Loucy (cell line): ENCODE data around the gene GSG1.

Experiments used
- H2AFZ ChIP-seq: fragments of 200-600 bp; sonication (generic); 2 replicates; pipeline ENCODE4 v1.6.0; 2016; ENCODE audit warnings: antibody characterized with exemption, mild to moderate bottlenecking, low read length, moderate library complexity
- H3F3A ChIP-seq: fragments of 200-600 bp; 2 replicates; pipeline ENCODE4 v1.6.0; 2016; ENCODE audit warnings: antibody characterized with exemption, low read depth, mild to moderate bottlenecking
- H3K27me3 ChIP-seq: fragments of 200-600 bp; sonication (generic); 2 replicates; pipeline ENCODE4 v1.6.1; 2014; ENCODE audit warnings: low read length, mild to moderate bottlenecking; ENCODE audit not compliant: insufficient read depth, poor library complexity, severe bottlenecking
- H3K36me3 ChIP-seq: fragments of 200-600 bp; sonication (generic); 2 replicates; pipeline ENCODE4 v1.6.1; 2016; ENCODE audit warnings: low read length; ENCODE audit not compliant: insufficient read depth
- H3K4me1 ChIP-seq: fragments of 200-600 bp; sonication (generic); 2 replicates; pipeline ENCODE4 v1.5.1; 2014; ENCODE audit warnings: low read length, mild to moderate bottlenecking; ENCODE audit not compliant: insufficient read depth, poor library complexity, severe bottlenecking
- H3K4me2 ChIP-seq: fragments of 200-600 bp; sonication (generic); 2 replicates; pipeline ENCODE4 v1.6.0; 2014; ENCODE audit warnings: antibody characterized with exemption, low read length, low read depth, mild to moderate bottlenecking; ENCODE audit not compliant: poor library complexity, severe bottlenecking
- H3K4me3 ChIP-seq: fragments of 200-600 bp; sonication (generic); 2 replicates; pipeline ENCODE4 v1.5.1; 2014; ENCODE audit warnings: low read length, mild to moderate bottlenecking, mixed read lengths; ENCODE audit not compliant: poor library complexity, severe bottlenecking
- H3K79me2 ChIP-seq: fragments of 200-600 bp; sonication (generic); 2 replicates; pipeline ENCODE4 v1.6.1; 2014; ENCODE audit warnings: low read length; ENCODE audit not compliant: insufficient read depth
- H3K9ac ChIP-seq: fragments of 200-600 bp; sonication (generic); 2 replicates; pipeline ENCODE4 v1.6.0; 2014; ENCODE audit warnings: mild to moderate bottlenecking, low read depth, low read length, moderate library complexity; ENCODE audit not compliant: poor library complexity, severe bottlenecking
- H3K9me2 ChIP-seq: fragments of 200-600 bp; sonication (generic); replicated peaks from 2 replicates; pipeline ENCODE4 v1.6.1; 2016; ENCODE audit warnings: low read depth, low read length, mixed read lengths
- H3K9me3 ChIP-seq: fragments of 200-600 bp; sonication (generic); 2 replicates; pipeline ENCODE4 v1.6.1; 2014; ENCODE audit warnings: mild to moderate bottlenecking, antibody characterized with exemption, low read length, low read depth; ENCODE audit not compliant: insufficient read depth
- H4K20me1 ChIP-seq: fragments of 200-600 bp; sonication (generic); 2 replicates; pipeline ENCODE4 v1.6.0; 2014; ENCODE audit warnings: antibody characterized with exemption, low read length, mild to moderate bottlenecking; ENCODE audit not compliant: insufficient read depth, poor library complexity, severe bottlenecking
- CTCF ChIP-seq: fragments of 200-600 bp; sonication (generic); conservative IDR thresholded peaks from 2 replicates; pipeline ENCODE4 v1.5.1; 2014; ENCODE audit warnings: mild to moderate bottlenecking, antibody characterized with exemption, low read length
- EZH2phosphoT487 ChIP-seq: fragments of 200-600 bp; IDR thresholded peaks from 2 replicates; pipeline ENCODE4 v1.6.1; 2018; ENCODE audit warnings: antibody characterized with exemption, mild to moderate bottlenecking, moderate library complexity, borderline replicate concordance

The GSG1 gene

GRCh38 chr12:13147688-13148484 lies 44.4 kb upstream of the GSG1 start:
- TF ChIP-seq CTCF (no peak), EZH2phosphoT487 (no peak)
- H3K36me3 ChIP-seq: no peaks in the 10 kb centered on the region
- H3K9me3 ChIP-seq: no peaks in the 10 kb centered on the region
- H3K79me2 ChIP-seq: no peaks in the 10 kb centered on the region
- H3K4me3 ChIP-seq: peak overlapping the region; percentile 49
- H3K9me2 ChIP-seq: no peaks in the 10 kb centered on the region
- no peaks in the 10 kb centered on the region for H4K20me1 ChIP-seq
- H3F3A ChIP-seq: peaks cover 7% of the 10 kb centered on the region; the same call in 1 of the 2 replicates
- peak overlapping the region; percentile 56 for H3K9ac ChIP-seq
- H3K4me2 ChIP-seq: peak overlapping the region; percentile 60
- no peak overlapping the region for H2AFZ ChIP-seq
- H3K4me1 ChIP-seq: peaks cover 60% of the 10 kb centered on the region
- no peaks in the 10 kb centered on the region for H3K27me3 ChIP-seq

GRCh38 chr12:13146336-13146938 lies 43.0 kb upstream of the GSG1 start:
- peaks cover 61% of the 10 kb centered on the region for H3K4me1 ChIP-seq
- H3K27me3 ChIP-seq: no peaks in the 10 kb centered on the region
- no peaks in the 10 kb centered on the region for H3K36me3 ChIP-seq
- H2AFZ ChIP-seq: no peak overlapping the region
- peaks cover 7% of the 10 kb centered on the region; the same call in 1 of the 2 replicates for H3F3A ChIP-seq
- no peak overlapping the region for H3K9ac ChIP-seq
- H4K20me1 ChIP-seq: no peaks in the 10 kb centered on the region
- no peak overlapping the region for H3K4me2 ChIP-seq
- no peak for TF ChIP-seq CTCF
- no peak for TF ChIP-seq EZH2phosphoT487
- no peak overlapping the region for H3K4me3 ChIP-seq
- no peaks in the 10 kb centered on the region for H3K79me2 ChIP-seq
- H3K9me2 ChIP-seq: no peaks in the 10 kb centered on the region
- no peaks in the 10 kb centered on the region for H3K9me3 ChIP-seq

GRCh38 chr12:13144266-13144828 lies 40.9 kb upstream of the GSG1 start:
- no peak for TF ChIP-seq EZH2phosphoT487
- Histone ChIP-seq H3K4me2 (peak overlapping the region; percentile 61), H3K36me3 (no peaks in the 10 kb centered on the region), H3K9ac (peak overlapping the region; percentile 23), H2AFZ (no peak overlapping the region), H3K4me3 (peak overlapping the region; percentile 19), H3K9me3 (no peaks in the 10 kb centered on the region), H3K9me2 (no peaks in the 10 kb centered on the region), H3K4me1 (peaks cover 56% of the 10 kb centered on the region), H3K27me3 (no peaks in the 10 kb centered on the region), H3K79me2 (no peaks in the 10 kb centered on the region), H4K20me1 (no peaks in the 10 kb centered on the region), H3F3A (peaks cover 7% of the 10 kb centered on the region; the same call in 1 of the 2 replicates)
